Islet of Langerhans (tissue), 1 donor: ENCODE data around the gene RAPGEF3.

ENCODE experiments used
- FAIRE-seq: peaks from one replicate; lab custom pipeline; 2011; peaks lifted over from hg19 to GRCh38; lab: Jason Lieb, UNC

The RAPGEF3 gene

GRCh38 chr12:47717443-47718193 is 41.1 kb downstream of the RAPGEF3 start:
- FAIRE-seq = no peak

DNA sequence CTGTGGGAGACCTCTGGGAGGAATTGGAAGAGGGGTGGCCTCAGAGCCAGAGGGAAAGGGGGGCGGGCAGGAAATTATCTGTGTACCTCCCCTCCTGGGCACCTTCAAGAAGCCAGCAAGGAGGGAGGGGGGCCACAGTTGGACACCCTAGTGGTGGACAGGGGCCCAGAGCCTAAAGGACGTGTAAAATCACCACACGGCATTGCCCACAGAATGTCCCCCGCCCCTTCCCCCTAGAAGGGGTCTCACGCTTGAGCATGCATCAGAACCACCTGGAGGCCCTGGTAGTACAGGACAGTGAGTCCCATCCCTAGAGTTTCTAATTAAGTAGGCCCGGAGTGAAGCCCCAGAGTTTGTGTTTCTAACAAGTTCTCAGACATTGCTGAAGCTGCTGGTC is 41.6 kb downstream of the RAPGEF3 start:
- no peak for FAIRE-seq

- FAIRE-seq = no peak
These were observed 42.7 kb downstream of the RAPGEF3 start for GRCh38 chr12:47715877-47716548.

DNA sequence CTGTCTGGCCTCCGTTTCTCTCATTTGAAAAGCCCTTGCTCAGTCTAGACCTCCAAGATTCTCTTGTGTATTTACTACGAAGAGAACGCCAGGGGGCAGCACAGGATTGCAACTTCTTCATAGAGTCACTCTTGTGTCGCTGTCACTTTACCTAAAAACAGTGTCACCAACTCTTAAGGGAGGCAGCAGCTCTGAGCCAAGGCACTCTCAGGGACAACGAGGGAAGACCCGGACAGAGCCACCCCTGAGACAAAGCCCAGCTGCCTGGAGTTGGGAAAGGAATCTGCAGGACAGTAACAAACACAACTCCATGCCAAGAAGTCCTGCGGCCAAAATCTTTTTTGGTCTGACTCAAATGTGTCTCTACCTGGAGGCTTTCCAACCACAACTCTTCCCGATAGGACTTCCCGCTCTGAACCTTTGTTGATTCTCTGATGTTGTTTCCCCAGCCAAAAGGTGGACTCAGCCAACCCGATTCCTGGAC is 43.2 kb downstream of the RAPGEF3 start:
- no peak for FAIRE-seq

DNA sequence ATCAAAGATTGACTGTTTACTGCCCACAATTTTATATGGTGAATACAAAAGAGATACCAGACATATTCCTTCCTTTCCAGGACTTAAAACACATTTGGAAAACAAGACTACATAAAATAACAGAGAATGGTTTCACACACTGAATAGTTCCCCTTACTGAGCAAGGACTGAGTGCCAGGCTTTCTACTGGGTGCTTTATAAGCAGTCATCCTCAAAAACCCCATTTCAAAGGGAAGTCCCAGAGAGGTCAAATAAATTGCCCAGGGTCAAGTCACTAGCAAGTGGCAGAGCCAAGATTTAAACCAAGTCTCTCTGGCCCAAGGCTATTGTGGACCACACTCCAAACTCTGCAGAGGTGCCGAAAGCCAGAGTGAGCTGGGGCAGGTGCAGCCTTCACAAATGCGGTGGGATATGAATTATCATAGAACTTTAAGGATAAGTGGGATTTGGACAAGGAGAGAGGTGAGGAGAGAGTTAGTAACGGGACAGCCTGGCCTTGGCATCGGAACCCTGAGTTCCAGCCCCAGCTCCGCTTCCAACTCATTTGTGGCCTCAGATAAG is 43.8 kb downstream of the RAPGEF3 start:
- no peak for FAIRE-seq

DNA sequence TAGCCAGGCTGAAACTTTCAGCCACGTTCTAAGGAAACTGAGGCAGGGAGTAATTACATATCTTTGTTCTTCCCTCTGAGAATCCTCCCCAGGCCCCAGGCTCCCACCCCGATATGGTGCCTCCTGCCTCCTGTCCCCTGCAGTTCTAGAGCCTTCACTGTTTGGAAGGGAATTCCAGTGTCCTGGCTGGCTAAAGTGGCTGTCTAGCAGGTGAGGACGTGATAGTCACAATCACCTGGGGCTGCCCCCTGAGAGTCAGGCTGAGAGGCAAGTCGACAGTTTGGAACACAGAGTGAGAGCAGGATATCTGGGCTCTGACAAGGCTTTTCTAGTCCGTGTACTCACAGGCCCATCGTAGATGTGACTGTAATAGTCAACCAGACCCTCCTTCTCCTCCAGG is 46.5 kb downstream of the RAPGEF3 start:
- FAIRE-seq = no peak

DNA sequence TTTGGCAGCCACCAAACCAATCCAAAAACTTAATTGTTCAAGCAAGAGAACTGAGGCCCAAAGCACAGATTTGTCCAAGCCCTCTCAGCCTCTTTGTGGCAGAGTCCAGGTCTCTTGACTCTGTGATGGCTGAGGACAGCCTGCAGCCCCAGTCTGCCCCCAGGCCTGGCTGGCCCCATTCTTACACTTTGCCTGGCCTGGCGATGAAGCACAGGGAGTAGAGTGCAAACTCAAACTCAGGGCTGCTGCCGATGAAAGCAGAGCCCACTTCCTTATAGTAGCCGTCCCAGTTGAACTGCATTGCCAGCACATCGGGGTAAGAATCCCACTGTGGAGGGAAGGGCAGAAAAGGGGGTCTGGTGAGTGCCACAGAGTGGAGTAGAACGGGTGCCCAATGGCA is 47.2 kb downstream of the RAPGEF3 start:
- FAIRE-seq = no peak

DNA sequence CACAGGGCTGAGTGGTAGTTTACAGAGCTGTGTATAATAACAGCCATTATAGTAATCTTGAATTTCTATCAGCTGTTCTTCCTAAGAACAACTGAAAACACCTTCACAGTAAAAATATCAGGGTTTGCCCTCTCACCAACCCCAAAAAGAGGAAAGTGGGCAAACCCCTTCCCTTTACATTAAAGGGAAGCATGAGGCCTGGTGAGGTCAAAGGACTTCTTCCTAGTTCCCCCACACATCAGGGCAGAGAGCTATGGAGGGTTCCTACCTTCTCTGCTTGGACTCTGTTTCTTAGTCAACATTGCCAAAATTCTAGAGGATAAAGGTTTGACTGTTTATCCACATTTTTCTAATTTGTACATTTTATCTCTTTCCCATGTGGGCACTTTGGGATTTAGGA is 48.4 kb downstream of the RAPGEF3 start:
- no peak for FAIRE-seq

DNA sequence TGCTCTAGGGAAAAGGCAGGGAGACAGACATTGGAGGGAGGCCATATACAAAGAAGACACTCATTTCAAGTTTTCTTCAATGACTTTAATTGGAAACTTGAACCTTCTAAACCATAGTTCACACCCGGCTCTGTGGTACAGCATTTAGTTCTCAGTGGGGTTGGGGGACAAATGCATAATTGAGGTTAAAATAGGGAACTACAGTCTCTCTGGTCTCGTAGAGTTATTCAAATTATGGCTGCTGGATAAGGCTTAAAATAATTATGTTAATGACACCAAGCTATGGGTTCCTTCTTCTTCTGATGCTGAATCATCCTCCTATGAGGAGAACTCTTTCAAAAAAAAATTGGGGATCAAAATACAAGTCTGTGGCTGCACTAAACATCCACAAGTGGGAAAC is 49.0 kb downstream of the RAPGEF3 start:
- FAIRE-seq = no peak

DNA sequence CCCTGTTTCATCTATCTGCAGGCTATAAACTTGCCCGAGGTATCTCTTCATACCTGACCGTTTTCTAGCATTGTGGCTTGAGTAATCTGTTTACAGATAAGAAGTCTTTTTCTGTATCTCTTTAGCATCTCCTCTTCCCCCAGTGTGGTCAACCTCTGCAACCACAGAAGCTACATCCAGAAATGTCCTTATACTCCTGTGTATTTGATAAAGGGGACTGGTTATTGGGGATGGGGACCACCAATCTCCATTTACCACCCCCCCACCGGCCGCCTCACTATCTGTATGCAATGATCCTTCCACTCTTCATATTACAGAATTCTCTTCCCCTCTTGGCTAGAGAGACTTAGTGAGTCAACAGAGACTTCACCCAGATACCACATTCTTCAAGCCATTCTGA is 49.4 kb downstream of the RAPGEF3 start:
- FAIRE-seq = no peak

- no peak for FAIRE-seq
These were observed 50.7 kb downstream of the RAPGEF3 start for GRCh38 chr12:47707905-47708543.

DNA sequence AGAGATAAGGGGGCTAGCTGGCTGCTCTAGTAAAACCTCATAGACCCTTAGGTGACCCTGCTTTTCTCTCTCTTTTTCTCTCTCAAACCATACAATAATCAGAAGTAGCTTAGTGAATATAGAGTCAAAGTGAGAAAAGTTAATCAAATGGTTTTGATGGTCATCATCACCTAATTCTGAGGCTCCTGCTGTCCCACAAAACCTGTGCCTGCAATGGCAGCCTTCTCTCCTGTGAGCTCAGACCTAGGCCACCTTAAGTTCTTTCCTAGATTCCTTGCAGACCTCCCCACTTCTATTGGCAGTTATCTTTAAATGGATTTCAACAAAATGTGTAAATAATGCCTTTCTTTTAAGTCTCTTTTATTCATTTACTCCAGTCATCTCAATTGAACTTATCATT is 51.3 kb downstream of the RAPGEF3 start:
- no peak for FAIRE-seq

- peak; percentile 87 for FAIRE-seq
These were observed 52.9 kb downstream of the RAPGEF3 start, which contains the start of gene RPAP3 for GRCh38 chr12:47705566-47706425. RPAP3 (minus strand) TSS chr12:47706030; CDS start chr12:47702840, 3,190 bp downstream.

DNA sequence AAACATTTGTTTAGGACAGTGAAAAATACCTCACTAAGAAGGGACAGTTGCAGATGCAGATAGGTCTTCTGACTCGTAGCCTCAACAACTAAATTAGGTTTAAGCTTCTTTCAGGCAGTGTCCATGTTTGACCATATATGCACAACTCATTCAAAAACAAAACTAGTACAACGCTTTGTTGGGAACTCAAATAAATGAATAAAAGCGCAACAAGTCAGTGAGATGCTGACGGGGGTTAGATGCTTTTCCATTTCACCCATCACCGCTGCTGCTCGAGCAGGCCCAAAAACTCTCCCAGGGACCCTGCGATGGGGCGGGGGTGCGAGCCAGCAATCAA is 53.5 kb downstream of the RAPGEF3 start:
- FAIRE-seq = no peak

DNA sequence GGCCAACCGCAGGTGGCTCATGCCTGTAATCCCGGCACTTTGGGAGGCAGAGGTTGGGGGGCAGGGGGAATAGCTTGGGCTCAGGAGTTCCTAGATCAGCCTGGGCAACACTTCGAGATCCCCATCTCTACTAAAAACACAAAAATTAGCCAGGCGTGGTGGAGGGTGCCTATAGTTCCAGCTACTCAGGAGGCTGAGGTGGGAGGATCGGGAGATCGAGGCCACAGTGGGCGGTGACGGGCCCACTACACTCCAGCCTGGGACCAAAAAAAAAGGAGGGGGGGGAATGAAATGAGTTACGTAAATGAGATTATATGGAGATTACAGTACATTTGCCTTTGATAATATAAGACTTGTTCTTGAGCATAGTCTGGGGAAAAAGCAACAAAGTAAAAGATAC is 54.0 kb downstream of the RAPGEF3 start:
- FAIRE-seq = no peak

- no peak for FAIRE-seq
These were observed 58.4 kb downstream of the RAPGEF3 start for GRCh38 chr12:47700263-47700662.

GRCh38 chr12:47698631-47699030 is 60.0 kb downstream of the RAPGEF3 start:
- FAIRE-seq = no peak

DNA sequence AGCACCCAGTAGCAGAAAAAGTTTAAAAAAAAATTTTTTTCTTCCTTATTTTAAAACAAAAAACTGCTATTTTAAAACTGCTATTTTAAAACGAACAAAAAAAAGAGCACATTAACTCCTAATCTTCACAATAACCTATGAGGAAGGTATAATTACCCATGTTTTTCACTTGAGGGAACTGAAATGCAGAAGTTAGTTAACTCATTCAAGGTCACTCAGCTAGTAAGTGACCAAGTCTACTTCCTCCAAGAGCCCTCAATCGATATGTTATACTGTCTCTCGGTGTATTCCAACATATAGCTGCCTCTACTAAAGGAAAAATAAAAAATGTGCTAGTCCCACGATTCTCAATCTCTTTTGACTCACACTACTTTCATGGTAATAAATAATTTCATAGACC is 60.6 kb downstream of the RAPGEF3 start:
- no peak for FAIRE-seq

GRCh38 chr12:47689215-47689614 is 69.5 kb downstream of the RAPGEF3 start:
- FAIRE-seq = no peak

GRCh38 chr12:47687636-47688035 is 71.0 kb downstream of the RAPGEF3 start:
- FAIRE-seq = no peak

DNA sequence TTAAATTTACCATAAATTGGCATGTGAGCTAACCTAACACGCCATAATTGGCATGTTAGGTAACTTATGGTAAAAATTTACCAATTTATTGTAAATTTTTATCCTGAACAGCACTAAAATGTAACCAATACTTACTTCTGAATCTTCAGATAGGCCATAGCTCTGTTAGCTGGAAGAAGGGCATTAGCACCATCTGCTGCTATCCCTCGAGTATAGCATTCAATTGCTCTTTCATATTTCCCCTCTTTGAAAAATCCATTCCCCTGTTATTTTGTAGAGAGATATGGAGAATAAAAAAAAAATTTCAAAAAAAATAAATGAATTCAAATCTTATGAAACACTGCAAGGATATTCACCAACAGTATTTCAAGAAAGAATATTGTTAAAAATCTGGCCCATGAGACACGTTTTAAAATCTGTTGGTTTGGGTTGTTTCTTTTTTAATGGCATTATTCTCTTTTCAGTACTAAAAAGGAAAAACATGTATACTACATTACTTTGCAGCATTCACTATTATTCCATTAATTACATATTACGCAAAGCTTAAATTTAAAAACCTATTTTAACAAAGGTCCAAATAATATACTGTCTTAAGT is 71.9 kb downstream of the RAPGEF3 start:
- FAIRE-seq = peak; percentile 99
